H54 (cell line): ENCODE measurements around the gene GP9.

Experiments
- DNase-seq: peaks from one replicate; pipeline ENCODE4 v3.0.0; 2011; ENCODE audit warnings: low spot score, mixed read lengths; ENCODE audit not compliant: insufficient read length
- FAIRE-seq: peaks from 3 replicates; lab custom pipeline; 2011; peaks lifted over from hg19 to GRCh38; lab: Jason Lieb, UNC
- POLR2A ChIP-seq: IDR thresholded peaks from 2 replicates; pipeline ENCODE4 v1.6.1; 2011; ENCODE audit warnings: low read depth, mild to moderate bottlenecking, low read length

The GP9 gene

GRCh38 chr3:129023008-129023358 lies 37.6 kb upstream of the GP9 start:
- FAIRE-seq (no peak), DNase-seq (no peak)
- no peak for TF ChIP-seq POLR2A

- no peak for TF ChIP-seq POLR2A
- FAIRE-seq (no peak), DNase-seq (no peak)
Measured at GRCh38 chr3:129023909-129024308, 36.7 kb upstream of the GP9 start.

GRCh38 chr3:129025108-129025507 lies 35.5 kb upstream of the GP9 start:
- DNase-seq (no peak), FAIRE-seq (no peak)
- no peak for TF ChIP-seq POLR2A

- no peak for DNase-seq
- no peak for TF ChIP-seq POLR2A
- FAIRE-seq = no peak
Measured at GRCh38 chr3:129025691-129026435, 34.7 kb upstream of the GP9 start.

GRCh38 chr3:129026728-129027543 lies 33.6 kb upstream of the GP9 start:
- DNase-seq = peak; percentile 100
- peak; percentile 52 for FAIRE-seq
- peak; percentile 77; the same call in 1 of the 2 replicates for TF ChIP-seq POLR2A

- FAIRE-seq (no peak), DNase-seq (no peak)
- TF ChIP-seq POLR2A = no peak
Measured at GRCh38 chr3:129027544-129027880, 33.1 kb upstream of the GP9 start.

- FAIRE-seq = no peak
- TF ChIP-seq POLR2A = no peak
Measured at GRCh38 chr3:129028866-129029265, 31.7 kb upstream of the GP9 start.

GRCh38 chr3:129030611-129031010 lies 30.0 kb upstream of the GP9 start:
- DNase-seq (no peak), FAIRE-seq (no peak)
- no peak for TF ChIP-seq POLR2A

More at GRCh38 chr3:129028866-129029265, 31.7 kb upstream of the GP9 start:
- DNase-seq = no peak

- no peak for DNase-seq
- FAIRE-seq = no peak
- TF ChIP-seq POLR2A = no peak
Measured at GRCh38 chr3:129031476-129032215, 28.9 kb upstream of the GP9 start.

- DNase-seq (no peak), FAIRE-seq (no peak)
- no peak for TF ChIP-seq POLR2A
Measured at GRCh38 chr3:129032716-129033115, 27.9 kb upstream of the GP9 start.

- DNase-seq = no peak
- FAIRE-seq = no peak
- TF ChIP-seq POLR2A = no peak
Measured at GRCh38 chr3:129033151-129033550, 27.4 kb upstream of the GP9 start.

GRCh38 chr3:129033633-129034321 lies 26.8 kb upstream of the GP9 start:
- FAIRE-seq (no peak), DNase-seq (no peak)
- no peak for TF ChIP-seq POLR2A

GRCh38 chr3:129034642-129035041 lies 25.9 kb upstream of the GP9 start:
- DNase-seq (no peak), FAIRE-seq (no peak)
- no peak for TF ChIP-seq POLR2A

GRCh38 chr3:129035360-129036221 lies 25.0 kb upstream of the GP9 start:
- TF ChIP-seq POLR2A = no peak
- no peak for DNase-seq
- no peak for FAIRE-seq
